GM23248 (cell line): Measurements from ENCODE around the gene OAF. TPM values are rescaled to one million over a fixed set of nuclear protein-coding genes. Genes with fewer than 3 reads are reported as not detected.

Experiments
- DNase-seq: peaks from one replicate; pipeline ENCODE4 v3.0.0-alpha.2; 2015
- H2AFZ ChIP-seq: fragments of 200-600 bp; sonication (generic); 2 replicates; pipeline ENCODE4 v1.6.1; 2016; ENCODE audit warnings: antibody characterized with exemption
- H3F3A ChIP-seq: fragments of 200-600 bp; sonication (generic); 2 replicates; pipeline ENCODE4 v1.6.1; 2016; ENCODE audit warnings: mild to moderate bottlenecking, antibody characterized with exemption, mixed run types; ENCODE audit not compliant: insufficient read depth
- H3K27ac ChIP-seq: fragments of 200-600 bp; sonication (generic); 2 replicates; pipeline ENCODE4 v1.5.1; 2016; ENCODE audit warnings: mild to moderate bottlenecking
- H3K27me3 ChIP-seq: fragments of 200-600 bp; sonication (generic); replicated peaks from 2 replicates; pipeline ENCODE4 v1.6.1; 2016; ENCODE audit warnings: mild to moderate bottlenecking; ENCODE audit not compliant: insufficient read depth
- H3K36me3 ChIP-seq: fragments of 200-600 bp; sonication (generic); 2 replicates; pipeline ENCODE4 v1.6.1; 2016; ENCODE audit warnings: low read depth, mild to moderate bottlenecking
- H3K4me1 ChIP-seq: fragments of 200-600 bp; sonication (generic); 2 replicates; pipeline ENCODE4 v1.6.1; 2016; ENCODE audit warnings: mild to moderate bottlenecking; ENCODE audit not compliant: insufficient read depth
- H3K4me2 ChIP-seq: fragments of 200-600 bp; sonication (generic); one replicate; pipeline ENCODE4 v1.6.1; 2016; ENCODE audit warnings: mild to moderate bottlenecking; ENCODE audit not compliant: unreplicated experiment
- H3K4me3 ChIP-seq: fragments of 200-600 bp; sonication (generic); 2 replicates; pipeline ENCODE4 v1.5.1; 2016; ENCODE audit warnings: mild to moderate bottlenecking
- H3K79me2 ChIP-seq: fragments of 200-600 bp; sonication (generic); 2 replicates; pipeline ENCODE4 v1.6.1; 2016; ENCODE audit warnings: mild to moderate bottlenecking; ENCODE audit not compliant: insufficient read depth
- H3K9ac ChIP-seq: fragments of 200-600 bp; sonication (generic); 2 replicates; pipeline ENCODE4 v1.6.1; 2016; ENCODE audit warnings: mild to moderate bottlenecking
- H3K9me2 ChIP-seq: fragments of 200-600 bp; sonication (generic); 2 replicates; pipeline ENCODE4 v1.6.1; 2016; ENCODE audit warnings: mixed run types, mild to moderate bottlenecking, moderate library complexity; ENCODE audit not compliant: insufficient read depth
- H3K9me3 ChIP-seq: fragments of 200-600 bp; sonication (generic); one replicate; pipeline ENCODE4 v1.6.1; 2017; ENCODE audit warnings: low read depth
- H4K20me1 ChIP-seq: fragments of 200-600 bp; sonication (generic); 2 replicates; pipeline ENCODE4 v1.6.0; 2016; ENCODE audit not compliant: insufficient read depth
- EZH2 ChIP-seq: fragments of 200-600 bp; sonication (generic); IDR thresholded peaks from 2 replicates; pipeline ENCODE4 v1.6.1; 2018; ENCODE audit warnings: antibody characterized with exemption, mild to moderate bottlenecking; ENCODE audit not compliant: insufficient read depth, poor library complexity, severe bottlenecking
- EZH2phosphoT487 ChIP-seq: fragments of 200-600 bp; sonication (generic); IDR thresholded peaks from 2 replicates; pipeline ENCODE4 v1.6.1; 2018; ENCODE audit warnings: antibody characterized with exemption, moderate library complexity, mild to moderate bottlenecking, low read depth; ENCODE audit not compliant: insufficient read depth
- WGBS, 2 experiments: methylation state at CpG; one replicate each; pipeline ENCODE4 v1.1.6; 2015 to 2017; ENCODE audit warnings: low lambda C conversion rate in 2 of 2, low coverage in 1 of 2; ENCODE audit errors: missing lambda C conversion rate in 2 of 2; 5-methylcytosine and 5-hydroxymethylcytosine counted together
- in situ Hi-C: fragments of 300-500 bp; cut with MboI; formaldehyde crosslinking; loops from 2 replicates; pipeline ENCODE4 v1.15.0; 2020
- polyA plus RNA-seq: library from polyadenylated mRNA; unstranded; fragments of >200 nt; fragmentation: Nextera tagmentation; extraction: Ambion mirVana; gene quantifications from 2 replicates; pipeline ENCODE4 v1.2.1, GENCODE V29; 2016
- total RNA-seq: library from RNA; depleted of rRNA; stranded (reverse); fragments of >200 nt; shearing (Covaris generic); gene quantifications from 2 replicates; pipeline ENCODE4 v1.2.3, GENCODE V29; 2014

Gene OAF
- total and polyA plus RNA-seq, 2 experiments from 2014 or later: 80.0 to 116 TPM

DNA sequence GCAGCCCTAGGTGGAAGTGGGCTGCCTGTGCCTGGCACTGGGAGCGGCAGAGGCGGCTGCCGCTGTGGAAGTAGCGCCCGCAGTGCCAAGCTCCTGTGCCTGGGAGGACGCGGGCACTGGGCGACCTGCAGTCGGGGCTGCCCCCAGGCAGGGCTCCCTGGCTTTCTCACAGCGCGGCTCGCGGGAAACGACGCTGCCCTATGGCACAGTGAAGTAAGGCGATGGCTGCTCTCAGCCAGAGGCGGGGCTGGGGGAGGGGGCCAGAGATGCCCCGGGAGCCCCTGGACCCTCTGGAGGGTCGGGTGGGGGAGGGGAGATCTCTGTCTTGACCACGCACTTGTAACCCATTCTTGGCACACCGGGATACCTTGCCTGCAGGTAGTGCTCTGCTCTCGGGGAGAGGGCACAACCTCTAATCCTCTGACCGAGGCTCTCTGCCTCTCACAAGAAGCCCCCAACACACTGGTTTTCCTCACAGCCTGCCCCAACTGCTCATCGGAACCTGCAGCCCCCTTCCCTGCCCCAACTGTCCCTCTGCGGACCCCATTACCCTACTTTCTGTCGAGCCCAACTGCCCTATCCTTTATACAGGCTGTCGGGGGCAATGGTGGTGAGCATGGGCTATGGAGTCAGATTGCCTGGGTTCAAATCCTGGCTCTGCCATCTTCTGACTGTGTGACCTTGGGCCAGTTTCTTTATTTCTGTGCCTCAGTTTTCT lies 40.7 kb upstream of the OAF start:
- H2AFZ ChIP-seq: no peak overlapping the region
- in situ Hi-C loops: loop anchor here (5.0 kb wide), 2 partner anchors 57 to 127 kb away; no protein-coding TSS in a partner anchor

GRCh38 chr11:120170741-120171261 lies 40.0 kb upstream of the OAF start:
- 78 to 82% methylated on average over 12 of the region's 12 CpGs for WGBS, 2 experiments
- Histone ChIP-seq H3K4me1 (no peaks in the 10 kb centered on the region), H3K9me3 (no peaks in the 10 kb centered on the region), H3K27me3 (peaks cover 6% of the 10 kb centered on the region; the same call in 1 of the 2 replicates), H3K4me3 (no peak overlapping the region), H3K9me2 (no peaks in the 10 kb centered on the region), H4K20me1 (no peaks in the 10 kb centered on the region), H3K36me3 (no peaks in the 10 kb centered on the region), H3K79me2 (no peaks in the 10 kb centered on the region), H3K27ac (no peak overlapping the region), H3K4me2 (no peak overlapping the region), H3K9ac (no peak overlapping the region), H3F3A (no peaks in the 10 kb centered on the region), H2AFZ (no peak overlapping the region)
- in situ Hi-C loops: loop anchor here (5.0 kb wide), 2 partner anchors 56 to 126 kb away; no protein-coding TSS in a partner anchor
- no peak for DNase-seq
- TF ChIP-seq EZH2phosphoT487 (no peak), EZH2 (no peak)

More for the DNA sequence above, 40.7 kb upstream of the OAF start:
- no peaks in the 10 kb centered on the region for H3K36me3 ChIP-seq
- H3K9me3 ChIP-seq: no peaks in the 10 kb centered on the region
- no peaks in the 10 kb centered on the region for H3K4me1 ChIP-seq
- WGBS, 2 experiments: 78% methylated on average over 23 to 27 of the region's 27 CpGs
- TF ChIP-seq EZH2phosphoT487 (no peak), EZH2 (no peak)
- no peak overlapping the region for H3K4me3 ChIP-seq
- H3K4me2 ChIP-seq: no peak overlapping the region
- H3K27ac ChIP-seq: no peak overlapping the region
- no peak overlapping the region for H3K9ac ChIP-seq
- H3K27me3 ChIP-seq: peaks cover 8% of the 10 kb centered on the region; the same call in 1 of the 2 replicates
- H3K9me2 ChIP-seq: no peaks in the 10 kb centered on the region
- no peaks in the 10 kb centered on the region for H3F3A ChIP-seq
- no peaks in the 10 kb centered on the region for H3K79me2 ChIP-seq
- no peaks in the 10 kb centered on the region for H4K20me1 ChIP-seq
- DNase-seq: no peak

DNA sequence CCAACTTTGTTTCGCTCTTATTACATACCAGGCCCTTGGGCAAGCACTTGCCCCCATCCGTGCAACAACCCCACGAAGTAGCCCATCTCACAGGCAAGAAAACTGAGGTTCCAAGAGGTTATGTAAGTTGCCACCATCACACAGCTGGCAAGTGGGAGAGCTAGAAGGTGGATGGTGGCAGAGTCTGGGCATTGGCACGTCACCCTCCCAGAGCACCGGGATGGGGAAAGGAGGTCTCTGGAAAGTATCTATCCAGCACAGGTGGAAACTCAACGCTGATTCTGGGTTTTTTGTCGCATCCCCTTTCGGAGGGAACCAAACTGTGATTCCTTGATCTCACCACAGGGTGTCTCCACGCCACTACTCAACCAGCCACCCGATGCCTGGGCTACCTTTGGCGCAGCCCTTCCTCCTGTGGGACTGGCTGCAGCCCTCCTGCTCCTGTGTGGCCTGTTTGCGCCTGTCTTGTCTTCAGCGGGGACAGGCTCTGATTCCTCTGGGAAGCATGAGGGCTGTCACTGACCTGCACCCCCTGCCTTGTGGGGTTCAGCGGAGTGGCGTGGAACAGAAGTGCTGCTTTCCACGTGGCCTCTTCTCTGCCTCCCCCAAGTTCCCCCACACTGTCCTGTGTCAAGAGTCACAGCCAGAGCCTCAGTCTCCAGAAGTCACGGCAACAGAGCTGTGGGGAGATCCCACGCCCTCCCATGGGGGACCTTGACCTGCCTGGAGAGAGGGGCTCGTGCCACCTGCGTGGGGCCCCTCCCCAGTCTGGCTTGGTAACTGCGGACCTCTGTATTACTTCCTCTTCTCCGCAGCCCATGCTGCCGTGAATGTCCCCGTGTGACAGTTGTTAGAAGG lies 38.5 kb upstream of the OAF start:
- Histone ChIP-seq H4K20me1 (no peaks in the 10 kb centered on the region), H3K4me3 (no peak overlapping the region), H3K36me3 (no peaks in the 10 kb centered on the region), H3K27ac (no peak overlapping the region), H2AFZ (no peak overlapping the region), H3K9ac (no peak overlapping the region), H3K79me2 (no peaks in the 10 kb centered on the region), H3K4me1 (no peaks in the 10 kb centered on the region; the same call in 1 of the 2 replicates), H3K9me3 (no peaks in the 10 kb centered on the region), H3F3A (no peaks in the 10 kb centered on the region), H3K4me2 (no peak overlapping the region), H3K27me3 (peaks cover 6% of the 10 kb centered on the region; the same call in 1 of the 2 replicates), H3K9me2 (no peaks in the 10 kb centered on the region)
- TF ChIP-seq EZH2phosphoT487: no peak
- no peak for TF ChIP-seq EZH2
- in situ Hi-C loops: loop anchor here (5.0 kb wide), 2 partner anchors 55 to 125 kb away; no protein-coding TSS in a partner anchor
- WGBS, 2 experiments: 27 to 28% methylated on average over 24 of the region's 24 CpGs
- peak; percentile 87 for DNase-seq

- Histone ChIP-seq H3K27ac (no peak overlapping the region), H3K79me2 (no peaks in the 10 kb centered on the region), H3K9me3 (no peaks in the 10 kb centered on the region), H3K36me3 (no peaks in the 10 kb centered on the region), H3K4me1 (peaks cover 8% of the 10 kb centered on the region), H3K27me3 (peaks cover 4% of the 10 kb centered on the region; the same call in 1 of the 2 replicates), H2AFZ (no peak overlapping the region), H3K4me2 (no peak overlapping the region), H4K20me1 (no peaks in the 10 kb centered on the region), H3K9me2 (no peaks in the 10 kb centered on the region), H3K4me3 (no peak overlapping the region), H3F3A (no peaks in the 10 kb centered on the region), H3K9ac (no peak overlapping the region)
- TF ChIP-seq EZH2: no peak
- TF ChIP-seq EZH2phosphoT487: no peak
- no peak for DNase-seq
- in situ Hi-C loops: loop anchor here (5.0 kb wide), 2 partner anchors 54 to 124 kb away; no protein-coding TSS in a partner anchor
- 51 to 52% methylated on average over 11 of the region's 11 CpGs for WGBS, 2 experiments
Observed at GRCh38 chr11:120173019-120173705, 37.7 kb upstream of the OAF start.
